HCT116 (cell line): ENCODE measurements around the gene C1S. TPM values are rescaled to one million over a fixed set of nuclear protein-coding genes. Genes with fewer than 3 reads are reported as not detected.

Source experiments
- ATAC-seq: fragments of 200-7000 bp; cut with Tn5 transposase; 2 replicates; pipeline ENCODE4 v1.9.1; 2020; ENCODE audit warnings: mild to moderate bottlenecking, moderate library complexity
- BruUV-seq: library from RNA; stranded (reverse); fragments of 400-500 nt; replicated peaks from 2 replicates; lab custom pipeline; 2021; lab: Mats Ljungman, UMichigan
- CTCF ChIA-PET: fragments of 300-600 bp; sonication (Branson Sonifier 250); formaldehyde crosslinking; loops from one replicate; lab custom pipeline; 2021; ENCODE audit warnings: antibody characterized with exemption; lab: Charles Lee
- POLR2A ChIA-PET: fragments of 300-600, 350-600 bp; sonication (Branson Sonifier 250); formaldehyde crosslinking; loops from one replicate; lab custom pipeline; 2021; ENCODE audit warnings: antibody characterized with exemption; lab: Charles Lee
- RAD21 ChIA-PET, 2 experiments: fragments of 300-600 bp; sonication (Branson Sonifier 250); formaldehyde crosslinking; loops; one replicate each; lab custom pipeline; 2023; ENCODE audit warnings: low total read pairs in 2 of 2; ENCODE audit not compliant: uncharacterized antibody in 2 of 2, unreplicated experiment in 2 of 2, low non-redundant PET in 1 of 2; lab: Charles Lee
- DNase-seq: peaks from one replicate; pipeline ENCODE4 v3.0.0-alpha.2; 2010; ENCODE audit warnings: low read depth, low spot score
- H2AFZ ChIP-seq: fragments of 200-600 bp; shearing (Covaris generic), sonication (generic); 2 replicates; pipeline ENCODE4 v1.6.1; 2017; ENCODE audit warnings: low read depth, mixed run types, mixed read lengths, antibody characterized with exemption, low read length; ENCODE audit not compliant: poor library complexity, severe bottlenecking
- H3K27ac ChIP-seq: 2 replicates; pipeline ENCODE4 v1.5.1; 2012; ENCODE audit warnings: low read depth, low read length
- H3K27me3 ChIP-seq: fragments of 200-600 bp; sonication (generic); 2 replicates; pipeline ENCODE4 v1.6.1; 2016; ENCODE audit warnings: mixed run types, low read length, mixed read lengths; ENCODE audit not compliant: insufficient read depth
- H3K36me3 ChIP-seq, 2 experiments: fragments of 200-500 bp in 1 of 2; fragments of 200-600 bp in 1 of 2; sonication (Bioruptor generic) in 1 of 2; sonication (generic) in 1 of 2; 2 replicates each; pipeline versions ENCODE4 v1.5.1 to v1.6.1; 2014 to 2016; ENCODE audit warnings: low read length in 2 of 2, inconsistent platforms in 1 of 2, mixed read lengths in 1 of 2, mixed run types in 1 of 2; ENCODE audit not compliant: insufficient read depth in 2 of 2, control insufficient read depth in 1 of 2
- H3K4me1 ChIP-seq, 2 experiments: fragments of 200-600 bp in 1 of 2; sonication (generic) in 1 of 2; 2 replicates each; pipeline versions ENCODE4 v1.5.1 to v1.6.1; 2012 to 2017; ENCODE audit warnings: low read length in 2 of 2, inconsistent platforms in 1 of 2, mild to moderate bottlenecking in 1 of 2, mixed read lengths in 1 of 2, mixed run types in 1 of 2, moderate library complexity in 1 of 2; ENCODE audit not compliant: insufficient read depth in 2 of 2, control insufficient read depth in 1 of 2
- H3K4me2 ChIP-seq: fragments of 200-600 bp; sonication (generic); 2 replicates; pipeline ENCODE4 v1.6.1; 2017; ENCODE audit warnings: mixed run types, low read length, mixed read lengths
- H3K4me3 ChIP-seq, 2 experiments: fragments of 200-600 bp in 1 of 2; sonication (generic) in 1 of 2; replicated peaks in 1 of 2; 2 replicates each; pipeline ENCODE4 v1.5.1; 2011 to 2016; ENCODE audit warnings: low read length in 2 of 2, control low read depth in 1 of 2, low read depth in 1 of 2, mild to moderate bottlenecking in 1 of 2, mixed read lengths in 1 of 2, mixed run types in 1 of 2
- H3K79me2 ChIP-seq: fragments of 200-600 bp; sonication (generic); 2 replicates; pipeline ENCODE4 v1.6.1; 2017; ENCODE audit warnings: mild to moderate bottlenecking, mixed run types, low read length, moderate library complexity, mixed read lengths; ENCODE audit not compliant: insufficient read depth
- H3K9ac ChIP-seq: fragments of 200-600 bp; sonication (generic); 2 replicates; pipeline ENCODE4 v1.6.1; 2016; ENCODE audit warnings: low read length, mixed read lengths
- H3K9me2 ChIP-seq: fragments of 200-600 bp; sonication (generic), shearing (Covaris generic); 2 replicates; pipeline ENCODE4 v1.6.1; 2017; ENCODE audit warnings: mixed run types, mild to moderate bottlenecking, moderate library complexity; ENCODE audit not compliant: insufficient read depth
- H3K9me3 ChIP-seq, 2 experiments: fragments of 200-500 bp in 1 of 2; fragments of 200-600 bp in 1 of 2; sonication (Bioruptor generic) in 1 of 2; sonication (generic) in 1 of 2; 2 replicates each; pipeline ENCODE4 v1.6.1; 2014 to 2017; ENCODE audit warnings: low read length in 2 of 2, mixed read lengths in 2 of 2, inconsistent platforms in 1 of 2, low read depth in 1 of 2, mild to moderate bottlenecking in 1 of 2, mixed run types in 1 of 2, moderate library complexity in 1 of 2; ENCODE audit not compliant: control insufficient read depth in 1 of 2, insufficient read depth in 1 of 2
- H4K20me1 ChIP-seq: fragments of 200-600 bp; sonication (generic), shearing (Covaris generic); 2 replicates; pipeline ENCODE4 v1.6.1; 2017; ENCODE audit warnings: mixed run types, mild to moderate bottlenecking, moderate library complexity; ENCODE audit not compliant: insufficient read depth
- CBX3 ChIP-seq: IDR thresholded peaks from 2 replicates; pipeline ENCODE4 v1.6.1; 2012; ENCODE audit warnings: low read depth
- EGR1 ChIP-seq: IDR thresholded peaks from 2 replicates; pipeline ENCODE4 v1.6.1; 2012; ENCODE audit warnings: low read depth
- EZH2 ChIP-seq: fragments of 200-600 bp; sonication (generic); IDR thresholded peaks from 2 replicates; pipeline ENCODE4 v1.6.1; 2017; ENCODE audit warnings: antibody characterized with exemption, mixed run types
- FOSL1 ChIP-seq: IDR thresholded peaks from 2 replicates; pipeline ENCODE4 v1.6.1; 2012; ENCODE audit warnings: low read depth
- JUND ChIP-seq: IDR thresholded peaks from 2 replicates; pipeline ENCODE4 v1.6.1; 2012
- POLR2A ChIP-seq: IDR thresholded peaks from 2 replicates; pipeline ENCODE4 v1.7.0; 2011; ENCODE audit warnings: borderline replicate concordance; ENCODE audit not compliant: insufficient read depth, insufficient read length; ENCODE audit errors: extremely low read depth
- POLR2AphosphoS5 ChIP-seq: IDR thresholded peaks from 2 replicates; pipeline ENCODE4 v1.6.1; 2011; ENCODE audit warnings: mild to moderate bottlenecking, low read depth, low read length, moderate library complexity
- REST ChIP-seq: IDR thresholded peaks from 2 replicates; pipeline ENCODE4 v1.6.1; 2012; ENCODE audit warnings: low read depth
- SIN3A ChIP-seq: IDR thresholded peaks from 2 replicates; pipeline ENCODE4 v1.6.1; 2012; ENCODE audit warnings: low read depth
- TCF7L2 ChIP-seq: IDR thresholded peaks from 2 replicates; pipeline ENCODE4 v1.7.0; 2011; ENCODE audit warnings: borderline replicate concordance, inconsistent platforms; ENCODE audit not compliant: insufficient read depth, insufficient read length; ENCODE audit errors: extremely low read depth
- ZBTB33 ChIP-seq: IDR thresholded peaks from 2 replicates; pipeline ENCODE4 v1.6.1; 2011; ENCODE audit warnings: mild to moderate bottlenecking, low read length, moderate library complexity; ENCODE audit not compliant: insufficient replicate concordance; ENCODE audit errors: extremely low read depth
- ZFX ChIP-seq: fragments of 450-650 bp; IDR thresholded peaks from 2 replicates; pipeline ENCODE4 v1.6.1; 2017
- ZNF274 ChIP-seq: fragments of 200-500 bp; sonication (Bioruptor generic); IDR thresholded peaks from 2 replicates; pipeline ENCODE4 v1.6.1; 2014; ENCODE audit warnings: mild to moderate bottlenecking, low read depth, low read length, inconsistent platforms
- intact Hi-C: fragments of 100-400 bp; cut with micrococcal nuclease; formaldehyde crosslinking; loops from 2 replicates; pipeline ENCODE4 v1.10.0; 2022
- total RNA-seq: library from RNA; stranded (reverse); gene quantifications from one replicate; pipeline ENCODE4 v1.2.1, GENCODE V29; 2021; ENCODE audit not compliant: unreplicated experiment

Gene C1S
- total RNA-seq, 1 experiment from 2014 or later, result 2.4 TPM

- H3K36me3 ChIP-seq, result no peaks in the 10 kb centered on the region
- no peak for TF ChIP-seq ZNF274
- no peak for TF ChIP-seq EGR1
- no peak for TF ChIP-seq ZBTB33
- TF ChIP-seq POLR2AphosphoS5, result no peak
- no peak for TF ChIP-seq CBX3
- no peak for TF ChIP-seq TCF7L2
- TF ChIP-seq FOSL1, result no peak
- no peak for TF ChIP-seq POLR2A
- no peak for TF ChIP-seq SIN3A
- no peak for TF ChIP-seq ZFX
- no peak for TF ChIP-seq EZH2
- no peak for TF ChIP-seq JUND
- TF ChIP-seq REST, result no peak
- DNase-seq, result no peak
- RAD21 ChIA-PET, result no interaction called here
- H3K4me2 ChIP-seq, result no peak overlapping the region
- H4K20me1 ChIP-seq, result no peaks in the 10 kb centered on the region
- CTCF ChIA-PET, result no interaction called here
- no peak overlapping the region for H2AFZ ChIP-seq
- BruUV-seq, result no TSS peak
- ATAC-seq, result no peak
- POLR2A ChIA-PET, result no interaction called here
- H3K9ac ChIP-seq, result no peak overlapping the region
- H3K9me2 ChIP-seq, result no peaks in the 10 kb centered on the region
- no peaks in the 10 kb centered on the region for H3K4me1 ChIP-seq
- H3K27me3 ChIP-seq, result no peaks in the 10 kb centered on the region
- H3K4me3 ChIP-seq, result no peak overlapping the region
- H3K27ac ChIP-seq, result no peak overlapping the region
- intact Hi-C loops, result no loop called here
- H3K9me3 ChIP-seq, result no peaks in the 10 kb centered on the region
- H3K79me2 ChIP-seq, result no peaks in the 10 kb centered on the region
Observed at GRCh38 chr12:7068994-7069346, 8.5 kb downstream of the C1S start.
